HepG2 (cell line): ENCODE results near the gene C21orf58. TPM values are rescaled to one million over a fixed set of nuclear protein-coding genes. Genes with fewer than 3 reads are reported as not detected.

Experiments
- AKNA ChIP-seq: sonication (generic); formaldehyde crosslinking; IDR thresholded peaks from 2 replicates; pipeline ENCODE4 v1.4.0; 2020; ENCODE audit warnings: missing genetic modification reagents, borderline replicate concordance
- ARID4A ChIP-seq: sonication (generic); formaldehyde crosslinking; IDR thresholded peaks from 2 replicates; pipeline ENCODE4 v1.5.0; 2020; ENCODE audit warnings: mild to moderate bottlenecking, missing genetic modification reagents, borderline replicate concordance
- ELF4 ChIP-seq: sonication (generic); formaldehyde crosslinking; IDR thresholded peaks from 2 replicates; pipeline ENCODE4 v1.5.0; 2020; ENCODE audit warnings: missing genetic modification reagents, mild to moderate bottlenecking, moderate library complexity, borderline replicate concordance
- EZH2 ChIP-seq: conservative IDR thresholded peaks from 2 replicates; pipeline ENCODE4 v1.6.1; 2012; ENCODE audit warnings: mild to moderate bottlenecking, low read depth, low read length, moderate library complexity
- FOXK2 ChIP-seq: fragments of 450-650 bp; IDR thresholded peaks from 2 replicates; pipeline ENCODE4 v1.6.1; 2016
- NFRKB ChIP-seq: fragments of 450-650 bp; IDR thresholded peaks from 2 replicates; pipeline ENCODE4 v1.6.1; 2017
- POGZ ChIP-seq: sonication (generic); formaldehyde crosslinking; IDR thresholded peaks from 2 replicates; pipeline ENCODE4 v1.4.0; 2020; ENCODE audit warnings: mild to moderate bottlenecking, missing genetic modification reagents
- RARA ChIP-seq: IDR thresholded peaks from 2 replicates; pipeline ENCODE4 v1.6.1; 2016; ENCODE audit warnings: missing genetic modification reagents, missing compliant biosample characterization
- SMARCE1 ChIP-seq: fragments of 450-650 bp; IDR thresholded peaks from 2 replicates; pipeline ENCODE4 v1.6.1; 2017; ENCODE audit warnings: borderline replicate concordance
- SP1 ChIP-seq, 2 experiments: fragments of 450-650 bp in 1 of 2; sonication (generic) in 1 of 2; formaldehyde crosslinking in 1 of 2; IDR thresholded peaks; 2 replicates each; pipeline versions ENCODE4 v1.4.0 to v1.6.1; 2016 to 2020; ENCODE audit warnings: missing genetic modification reagents in 1 of 2
- SSRP1 ChIP-seq: IDR thresholded peaks from 2 replicates; pipeline ENCODE4 v1.6.1; 2016; ENCODE audit warnings: control low read depth
- ZIK1 ChIP-seq: sonication (generic); formaldehyde crosslinking; IDR thresholded peaks from 2 replicates; pipeline ENCODE4 v1.5.0; 2020; ENCODE audit warnings: mild to moderate bottlenecking, low read depth, missing genetic modification reagents, borderline replicate concordance
- ZMYM4 ChIP-seq: sonication (generic); formaldehyde crosslinking; IDR thresholded peaks from 2 replicates; pipeline ENCODE4 v1.8.1; 2023; ENCODE audit warnings: mild to moderate bottlenecking, missing genetic modification reagents
- ZNF264 ChIP-seq: sonication (generic); formaldehyde crosslinking; IDR thresholded peaks from 2 replicates; pipeline ENCODE4 v1.4.0; 2020; ENCODE audit warnings: missing genetic modification reagents
- ZNF572 ChIP-seq: sonication (generic); formaldehyde crosslinking; IDR thresholded peaks from 2 replicates; pipeline ENCODE4 v1.5.1; 2020; ENCODE audit warnings: mild to moderate bottlenecking, missing genetic modification reagents
- ZNF710 ChIP-seq: sonication (generic); formaldehyde crosslinking; IDR thresholded peaks from 2 replicates; pipeline ENCODE4 v1.5.0; 2020; ENCODE audit warnings: mild to moderate bottlenecking, missing genetic modification reagents, borderline replicate concordance
- ZNF781 ChIP-seq: sonication (generic); formaldehyde crosslinking; IDR thresholded peaks from 2 replicates; pipeline ENCODE4 v1.5.1; 2020; ENCODE audit warnings: borderline replicate concordance, mild to moderate bottlenecking, missing genetic modification reagents; ENCODE audit errors: not compliant biosample characterization
- ZZZ3 ChIP-seq: sonication (generic); formaldehyde crosslinking; IDR thresholded peaks from 2 replicates; pipeline ENCODE4 v1.4.0; 2020; ENCODE audit warnings: missing genetic modification reagents, mild to moderate bottlenecking, borderline replicate concordance
- polyA plus RNA-seq, 8 experiments: library from polyadenylated mRNA; depleted of rRNA in 3 of 8; stranded (reverse) in 7 of 8; unstranded in 1 of 8; fragments of >200 nt; fragmentation: Illumina TruSeq in 4 of 8; extraction: Trizol in 4 of 8; gene quantifications; 2 replicates each; pipeline versions ENCODE4 v1.2.1 to v1.2.3, GENCODE V29; 2011 to 2016; ENCODE audit warnings: low read depth in 4 of 8, missing spikeins in 1 of 8, mixed read lengths in 1 of 8; ENCODE audit not compliant: insufficient read depth in 1 of 8
- total RNA-seq, 5 experiments: library from RNA; depleted of rRNA; stranded (reverse); fragments of >200 nt; fragmentation: Illumina TruSeq; extraction: Trizol; gene quantifications; 2 replicates each; pipeline ENCODE4 v1.2.3, GENCODE V29; 2016; ENCODE audit warnings: low read depth in 1 of 5

Gene C21orf58
- total and polyA plus RNA-seq, 2 of the 13 experiments (the other 11 are each of a cell fraction or from before 2014, with no cell fraction given): 3.5 to 6.8 TPM

GRCh38 chr21:46285761-46286647 lies 37.7 kb downstream of the C21orf58 start, which contains the start of gene YBEY (continued):
- peak; percentile 47; the same call in 1 of the 2 replicates for TF ChIP-seq AKNA (CRISPR knock-in tag)
- no peak for TF ChIP-seq FOXK2
- no peak for TF ChIP-seq EZH2
- peak; percentile 78 for TF ChIP-seq ZMYM4 (CRISPR knock-in tag)
- no peak for TF ChIP-seq SSRP1 (CRISPR knock-in tag)
- no peak; the same call in 1 of the 2 replicates for TF ChIP-seq POGZ (CRISPR knock-in tag)
- TF ChIP-seq RARA (CRISPR knock-in tag): peak; percentile 14; the same call in 1 of the 2 replicates
- TF ChIP-seq ZZZ3: peak; percentile 75; the same call in 1 of the 2 replicates
- TF ChIP-seq ZNF264 (CRISPR knock-in tag): no peak
- no peak for TF ChIP-seq SMARCE1
- TF ChIP-seq ARID4A (CRISPR knock-in tag): peak; percentile 98; the same call in 1 of the 2 replicates
- TF ChIP-seq ZIK1 (CRISPR knock-in tag): peak; percentile 74; the same call in 1 of the 2 replicates
- TF ChIP-seq ZNF710 (CRISPR knock-in tag): 0 out of 2 replicates have a peak, but pooled peaks have one; percentile 28
- no peak for TF ChIP-seq ZNF781
- no peak for TF ChIP-seq NFRKB
- TF ChIP-seq ELF4 (CRISPR knock-in tag): peak; percentile 72; the same call in 1 of the 2 replicates
- no peak for TF ChIP-seq SP1 (IDR thresholded peaks at IDR 0.05)
- TF ChIP-seq SP1 (CRISPR knock-in tag; IDR thresholded peaks at IDR 0.05): peak; percentile 74
- no peak for TF ChIP-seq ZNF572
